Sigmoid colon (tissue), 4 donors: ENCODE measurements around the gene WNK2.

Experiments used
- EP300 ChIP-seq, 4 donors: sonication (generic); formaldehyde crosslinking; IDR thresholded peaks; one replicate each; pipeline ENCODE4 v1.6.1; 2017; ENCODE audit warnings: antibody characterized with exemption in 4 of 4
- POLR2A ChIP-seq, 2 donors: fragments of 450-650 bp; IDR thresholded peaks; one replicate each; pipeline ENCODE4 v1.6.1; 2016; ENCODE audit warnings: antibody characterized with exemption in 2 of 2, mild to moderate bottlenecking in 2 of 2, moderate library complexity in 2 of 2

GRCh38 chr9:93248386-93249040 is 64.6 kb downstream of the WNK2 start:
- TF ChIP-seq EP300 (IDR thresholded peaks at IDR 0.05) (no peak), POLR2A (IDR thresholded peaks at IDR 0.05) (no peak)
